Heart right ventricle (tissue), 16 donors: ENCODE data around the gene SYNE1. TPM values are rescaled to one million over a fixed set of nuclear protein-coding genes. Genes with fewer than 3 reads are reported as not detected.
A peak's percentile ranks its signal among the peaks of the same experiment; 100 is the strongest.
"Not testable (repeated sequence)": the region's sequence is repeated elsewhere in the genome, so short reads cannot be mapped to it uniquely, and the experiment has no call there.

ENCODE experiments used
- ATAC-seq, 8 donors: fragments of 200-7000 bp; cut with Tn5 transposase; one replicate each; pipeline ENCODE4 v1.9.1; 2020; ENCODE audit warnings: mild to moderate bottlenecking in 8 of 8, moderate library complexity in 8 of 8, moderate number of reproducible peaks in 1 of 8
- DNase-seq, 2 donors: peaks; one replicate each; pipeline ENCODE4 v3.0.0-alpha.2; 2020
- H3K27ac ChIP-seq, 10 donors: fragments of 200-600 bp; sonication (generic) in 2 of 10; one replicate each; pipeline versions ENCODE4 v1.5.0 to v1.8.0; 2020 to 2022; ENCODE audit warnings: mild to moderate bottlenecking in 3 of 10
- H3K27me3 ChIP-seq, 7 donors: fragments of 200-600 bp; one replicate each; pipeline ENCODE4 v1.8.0; 2021 to 2022; ENCODE audit warnings: mild to moderate bottlenecking in 2 of 7
- H3K36me3 ChIP-seq, 9 donors: fragments of 200-600 bp; sonication (generic) in 1 of 9; one replicate each; pipeline versions ENCODE4 v1.5.0 to v1.8.0; 2020 to 2022; ENCODE audit warnings: mild to moderate bottlenecking in 2 of 9
- H3K4me1 ChIP-seq, 9 donors: fragments of 200-600 bp; sonication (generic) in 1 of 9; one replicate each; pipeline versions ENCODE4 v1.5.0 to v1.8.0; 2020 to 2022; ENCODE audit warnings: mild to moderate bottlenecking in 4 of 9
- H3K4me3 ChIP-seq, 10 donors: fragments of 200-600 bp; sonication (generic) in 2 of 10; one replicate each; pipeline versions ENCODE4 v1.5.0 to v1.8.0; 2020 to 2022; ENCODE audit warnings: mild to moderate bottlenecking in 7 of 10, moderate library complexity in 2 of 10
- H3K9me3 ChIP-seq, 11 donors: fragments of 200-600 bp in 10 of 11; sonication (generic) in 2 of 11; one replicate each; pipeline versions ENCODE4 v1.5.0 to v1.8.0; 2013 to 2022; ENCODE audit warnings: mild to moderate bottlenecking in 2 of 11, control low read depth in 1 of 11, moderate library complexity in 1 of 11
- CTCF ChIP-seq, 9 donors: fragments of 200-600 bp; sonication (generic) in 2 of 9; IDR thresholded peaks; one replicate each; pipeline versions ENCODE4 v1.5.0 to v1.8.0; 2021 to 2022; ENCODE audit warnings: antibody characterized with exemption in 9 of 9, mild to moderate bottlenecking in 5 of 9, moderate library complexity in 1 of 9
- whole genome bisulfite sequencing, 2 donors: extraction: QIAGEN DNeasy Blood & Tissue Kit; methylation state at CpG; one replicate each; pipeline ENCODE4 v1.1.7; 2013; ENCODE audit warnings: inconsistent platforms in 1 of 2; 5-methylcytosine and 5-hydroxymethylcytosine counted together
- intact Hi-C, 10 donors: fragments of 100-400 bp; cut with DNase I; formaldehyde crosslinking; loops; one replicate each; pipeline versions ENCODE4 v1.11.1 to v1.14.2; 2022
- polyA plus RNA-seq, 2 donors: library from polyadenylated mRNA; stranded (reverse); fragments of 200-250 nt; gene quantifications; one replicate each; pipeline ENCODE4 v1.2.3, GENCODE V29; 2013
- total RNA-seq, 10 donors: library from RNA; stranded (reverse); fragmentation: NEBNext Ultra II Directional in 3 of 10; extraction: Animal tissue kit (Norgen Biotek cat#: 25700) in 3 of 10; gene quantifications; one replicate each; pipeline versions ENCODE4 v1.2.1 to v1.2.4, GENCODE V29; 2021 to 2023
- donor health status: Arrhythmogenic right ventricular cardiomyopathy.
- donor health status: ischemic (EF 13 %, LVEDD 7.1; RV severe dilation, severe dysfunction).
- donor health status: healthy with polysubstance abuse.
- donor health status: DM: no; HTN: yes; CAD: no.
- donor health status: DM: no; HTN: no; CAD: no.
- donor health status: ischemic (EF 25% LVEDD 6.9; RV normal size, moderate dysfunction).
- donor health status: ischemic (EF 25% LVEDD 5.7; RV mildly dilated, moderate dysfunction).
- donor health status: healthy.
- donor health status: DM: yes; HTN: yes; CAD: no.
- donor health status: Ischemic cardiomyopathy.
- donor health status: ischemic (EF 35%, LVEDD 5.7; RV mildly dilated, moderate dysfunction).
- donor health status: nonischemic (EF 11% LVEDD 7.7; RV severe dilation, severe dysfunction).
- donor health status: DM: yes; HTN: yes; CAD: no.
- donor health status: PGD.
- donor health status: ischemic (EF 29% LVEDD 5.4; RV normal size, mild dysfunction).
- donor health status: nonischemic (EF 23%, LVEDD 6.1; RV moderate dilation, normal function).

Gene SYNE1
- total and polyA plus RNA-seq, 12 donors: 18.9 to 176 (median 126) TPM

DNA sequence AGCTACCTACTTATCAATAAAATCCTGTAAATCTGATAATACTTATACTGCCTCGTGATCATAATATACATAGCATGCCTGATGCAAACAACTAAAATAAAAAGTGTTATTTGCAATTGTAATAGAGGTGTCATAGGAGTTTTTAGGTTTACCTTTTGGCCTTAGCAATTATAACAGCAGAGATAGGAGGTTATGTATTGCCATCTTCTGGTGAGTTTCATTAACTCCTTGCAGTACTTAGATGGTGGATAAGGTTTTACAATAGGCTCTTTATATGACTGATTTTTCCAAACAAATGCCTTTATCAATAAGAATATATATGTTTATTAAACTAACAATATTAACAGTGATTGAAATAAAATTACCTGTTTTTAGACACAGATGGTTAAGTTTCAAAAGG, 32.7 kb upstream of the SYNE1 start:
- no peak overlapping the region for H3K4me3 ChIP-seq
- TF ChIP-seq CTCF (IDR thresholded peaks at IDR 0.05): peak in 8 of 9 donors; percentile 23 to 67 (median 53)
- ATAC-seq: no peak
- peaks cover 0 to 12% (median 0%) of the 10 kb centered on the region in 11 donors for H3K9me3 ChIP-seq
- H3K4me1 ChIP-seq: peaks cover 0 to 15% (median 0%) of the 10 kb centered on the region in 9 donors
- H3K27ac ChIP-seq: no peak overlapping the region
- intact Hi-C loops: loop anchor here in 2 of 10 donors (2.0 to 10.0 kb wide), 2 partner anchors 117 to 185 kb away; no protein-coding TSS in a partner anchor
- no peaks in the 10 kb centered on the region for H3K36me3 ChIP-seq
- H3K27me3 ChIP-seq: peaks cover 0 to 2% (median 0%) of the 10 kb centered on the region in 7 donors
- 15 to 23% methylated on average over 1 of the region's 1 CpG for WGBS, 2 donors
- no peak for DNase-seq

GRCh38 chr6:152661776-152662175, 24.6 kb upstream of the SYNE1 start:
- intact Hi-C loops: loop anchor here in 1 of 10 donors (10.0 kb wide), 1 partner anchor 177 kb away; no protein-coding TSS in a partner anchor
- 80 to 84% methylated on average over 3 of the region's 3 CpGs for WGBS, 2 donors
- H3K4me1 ChIP-seq: no peaks in the 10 kb centered on the region
- H3K27ac ChIP-seq: no peak overlapping the region
- H3K36me3 ChIP-seq: no peaks in the 10 kb centered on the region
- DNase-seq: no peak
- no peaks in the 10 kb centered on the region for H3K27me3 ChIP-seq
- no peak overlapping the region for H3K4me3 ChIP-seq
- H3K9me3 ChIP-seq: peaks cover 0 to 5% (median 0%) of the 10 kb centered on the region in 11 donors
- no peak for TF ChIP-seq CTCF (IDR thresholded peaks at IDR 0.05)
- no peak for ATAC-seq

- Histone ChIP-seq H3K36me3 (no peaks in the 10 kb centered on the region), H3K9me3 (no peaks in the 10 kb centered on the region), H3K4me3 (no peak overlapping the region), H3K27me3 (peaks cover 0 to 3% (median 0%) of the 10 kb centered on the region in 7 donors), H3K27ac (no peak overlapping the region), H3K4me1 (no peaks in the 10 kb centered on the region)
- WGBS, 2 donors: 77 to 82% methylated on average over 3 of the region's 3 CpGs
- no peak for DNase-seq
- intact Hi-C loops: no loop called here
- no peak for ATAC-seq
- no peak for TF ChIP-seq CTCF (IDR thresholded peaks at IDR 0.05)
Measured at GRCh38 chr6:152651986-152652385, 14.8 kb upstream of the SYNE1 start.

DNA sequence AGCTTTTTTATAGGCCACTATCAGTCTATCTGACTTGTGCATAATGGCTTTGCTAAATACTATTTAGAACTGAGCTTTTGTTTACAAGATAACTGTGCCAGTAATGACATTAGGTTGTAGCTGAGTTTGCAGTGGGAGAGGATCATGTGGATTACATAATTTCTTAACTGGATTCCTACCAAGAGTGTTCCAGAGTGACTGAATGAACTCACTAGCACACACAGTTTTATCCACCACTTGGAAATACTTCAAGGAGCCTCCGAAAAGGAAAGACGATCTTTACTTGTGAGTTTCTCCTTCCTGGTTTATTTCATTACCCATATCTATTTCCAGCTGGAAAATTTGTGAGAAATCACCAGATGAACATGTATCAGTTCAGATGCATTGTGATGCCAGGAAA, 10.9 kb upstream of the SYNE1 start:
- DNase-seq (no peak), ATAC-seq (peak in 4 of 8 donors; percentile 25 to 74 (median 48))
- TF ChIP-seq CTCF (IDR thresholded peaks at IDR 0.05): no peak
- Histone ChIP-seq H3K9me3 (no peaks in the 10 kb centered on the region), H3K36me3 (no peaks in the 10 kb centered on the region), H3K27ac (no peak overlapping the region), H3K4me3 (no peak overlapping the region), H3K27me3 (no peaks in the 10 kb centered on the region), H3K4me1 (no peaks in the 10 kb centered on the region)
- 64 to 83% methylated on average over 2 of the region's 2 CpGs for WGBS, 2 donors
- intact Hi-C loops: loop anchor here in 5 of 10 donors (10.0 kb wide), 2 partner anchors 93 to 163 kb away; no protein-coding TSS in a partner anchor

DNA sequence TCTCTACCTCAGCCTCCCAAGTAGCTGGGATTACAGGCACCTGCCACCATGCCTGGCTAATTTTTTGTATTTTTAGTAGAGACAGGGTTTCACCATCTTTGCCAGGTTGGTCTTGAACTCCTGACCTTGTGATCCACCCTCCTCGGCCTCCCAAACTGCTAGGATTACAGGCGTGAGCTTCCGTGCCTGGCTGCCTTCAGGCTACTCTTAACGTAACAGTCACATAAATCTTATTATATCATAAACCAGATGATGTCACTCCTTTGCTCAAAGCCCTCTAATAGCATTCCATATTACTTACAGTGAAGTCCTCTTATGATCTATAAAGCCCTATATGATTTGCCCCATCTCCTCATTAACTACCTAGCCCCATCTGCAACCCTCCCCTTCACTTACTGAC, 9.6 kb upstream of the SYNE1 start:
- not testable (repeated sequence) for DNase-seq, H3K36me3 ChIP-seq, H3K27ac ChIP-seq, ATAC-seq, H3K4me1 ChIP-seq, H3K9me3 ChIP-seq, H3K27me3 ChIP-seq, H3K4me3 ChIP-seq
- 90 to 93% methylated on average over 4 of the region's 4 CpGs for WGBS, 2 donors
- intact Hi-C loops: loop anchor here in 5 of 10 donors (10.0 kb wide), 2 partner anchors 92 to 162 kb away; no protein-coding TSS in a partner anchor
